Endometrium (tissue), 2 donors: ENCODE data around the gene ARMC5.
A peak's percentile ranks its signal among the peaks of the same experiment; 100 is the strongest.
"Not testable (repeated sequence)": the region's sequence is repeated elsewhere in the genome, so short reads cannot be mapped to it uniquely, and the experiment has no call there.

Source experiments
- FAIRE-seq: peaks from 2 replicates; lab custom pipeline; 2012; peaks lifted over from hg19 to GRCh38; lab: Jason Lieb, UNC
- donor health status: control.
- donor health status: control.

The ARMC5 gene

GRCh38 chr16:31435341-31436220 lies 23.7 kb upstream of the ARMC5 start:
- no peak for FAIRE-seq

- FAIRE-seq: no peak
Observed at GRCh38 chr16:31436221-31437045, 22.9 kb upstream of the ARMC5 start.

GRCh38 chr16:31438414-31438813 lies 20.9 kb upstream of the ARMC5 start:
- FAIRE-seq: no peak

- not testable (repeated sequence) for FAIRE-seq
Observed at GRCh38 chr16:31439023-31439422, 20.3 kb upstream of the ARMC5 start.

GRCh38 chr16:31439519-31439918 lies 19.8 kb upstream of the ARMC5 start:
- no peak for FAIRE-seq

- no peak for FAIRE-seq
Observed at GRCh38 chr16:31440516-31441184, 18.7 kb upstream of the ARMC5 start.

- no peak for FAIRE-seq
Observed at GRCh38 chr16:31441956-31442355, 17.3 kb upstream of the ARMC5 start.

- not testable (repeated sequence) for FAIRE-seq
Observed at GRCh38 chr16:31445931-31446330, 13.4 kb upstream of the ARMC5 start.

- no peak for FAIRE-seq
Observed at GRCh38 chr16:31451201-31451600, 8.1 kb upstream of the ARMC5 start.

GRCh38 chr16:31451681-31452351 lies 7.5 kb upstream of the ARMC5 start:
- no peak for FAIRE-seq

- FAIRE-seq: no peak
Observed at GRCh38 chr16:31452631-31453106, 6.6 kb upstream of the ARMC5 start.

- FAIRE-seq: no peak
Observed at GRCh38 chr16:31453255-31454204, 5.8 kb upstream of the ARMC5 start.

- no peak for FAIRE-seq
Observed at GRCh38 chr16:31455601-31456314, 3.5 kb upstream of the ARMC5 start.

GRCh38 chr16:31456988-31457360 lies 2.3 kb upstream of the ARMC5 start:
- no peak for FAIRE-seq

- FAIRE-seq: no peak
Observed at GRCh38 chr16:31458073-31458843, 1.0 kb upstream of the ARMC5 start.

GRCh38 chr16:31459687-31460581 lies 633 bp downstream of the ARMC5 start:
- peak; percentile 59 for FAIRE-seq

GRCh38 chr16:31460582-31461002 lies 1.3 kb downstream of the ARMC5 start:
- FAIRE-seq: peak; percentile 89
